ENCODE measurements around the gene ZNF513.

DNA sequence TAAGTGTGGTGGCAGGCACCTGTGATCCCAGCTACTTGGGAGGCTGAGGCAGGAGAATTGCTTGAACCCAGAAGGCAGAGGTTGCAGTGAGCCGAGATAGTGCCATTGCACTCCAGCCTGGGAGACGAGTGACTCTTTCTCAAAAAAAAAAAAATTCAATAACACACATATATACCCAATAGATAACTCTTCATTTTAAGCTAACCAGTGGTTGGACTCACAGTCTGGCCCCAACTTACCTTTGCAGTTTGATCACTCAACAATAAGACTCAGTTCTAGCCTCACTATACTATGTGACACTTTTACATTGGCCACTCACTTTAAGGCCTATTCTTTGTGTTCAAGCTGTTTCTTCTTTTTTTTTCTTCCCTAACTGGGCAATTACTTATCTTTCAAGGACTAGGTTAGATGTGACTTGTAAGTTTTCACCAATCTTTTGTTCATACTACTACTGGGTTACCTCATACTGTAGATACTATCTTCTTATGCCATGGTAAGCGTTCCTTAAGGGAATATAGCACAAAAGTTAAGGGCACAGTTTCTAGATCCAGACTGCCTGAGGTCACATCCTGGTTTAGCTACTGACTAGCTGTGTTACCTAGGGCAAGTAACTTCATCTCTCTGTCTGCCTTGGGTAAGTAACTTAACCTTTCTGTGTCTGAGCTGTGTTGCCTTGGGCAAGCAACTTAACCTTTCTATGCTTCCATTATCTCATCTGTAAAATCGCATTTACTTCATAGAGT lies 17.7 kb downstream of the ZNF513 start:
- TF ChIP-seq CTCF (IDR thresholded peaks at IDR 0.05) (no peak), POLR2A (IDR thresholded peaks at IDR 0.05) (no peak)
